ENCODE data around the gene FAM83D. TPM values are rescaled to one million over a fixed set of nuclear protein-coding genes. Genes with fewer than 3 reads are reported as not detected.

Gene FAM83D
- total and polyA plus RNA-seq, 2 experiments from 2014 or later: 33.3 to 91.3 TPM

GRCh38 chr20:38951611-38952010 is 25.4 kb downstream of the FAM83D start:
- H3F3A ChIP-seq (replicated peaks; ENCODE audit: low read depth): peaks cover 10% of the 10 kb centered on the region; the same call in 1 of the 2 replicates
- H3K4me2 ChIP-seq: no peak overlapping the region
- peaks cover 47% of the 10 kb centered on the region for H3K36me3 ChIP-seq (ENCODE audit: insufficient read depth)
- Mint-ChIP-seq H3K4me1 (no peaks in the 10 kb centered on the region), H3K9me3 (no peaks in the 10 kb centered on the region), H3K27ac (no peak overlapping the region), H3K36me3 (ENCODE audit: low read depth) (peaks cover 80% of the 10 kb centered on the region), H3K4me3 (no peak overlapping the region), H3K27me3 (ENCODE audit: insufficient read depth, low read depth, poor library complexity) (peaks cover 5% of the 10 kb centered on the region)
- H2AFZ ChIP-seq: no peak overlapping the region
- peaks cover 14% of the 10 kb centered on the region; the same call in 1 of the 2 replicates for H3K79me2 ChIP-seq (replicated peaks; ENCODE audit: insufficient read depth)
- no peak overlapping the region for H3K27ac ChIP-seq (ENCODE audit: low read depth)
- DNase-seq (ENCODE audit: low spot score) (no peak), ATAC-seq (no peak)
- TF ChIP-seq NANOG (IDR thresholded peaks at IDR 0.05; ENCODE audit: borderline replicate concordance): no peak
- TF ChIP-seq ETS1 (IDR thresholded peaks at IDR 0.05): no peak
- TF ChIP-seq, protein P1, sequence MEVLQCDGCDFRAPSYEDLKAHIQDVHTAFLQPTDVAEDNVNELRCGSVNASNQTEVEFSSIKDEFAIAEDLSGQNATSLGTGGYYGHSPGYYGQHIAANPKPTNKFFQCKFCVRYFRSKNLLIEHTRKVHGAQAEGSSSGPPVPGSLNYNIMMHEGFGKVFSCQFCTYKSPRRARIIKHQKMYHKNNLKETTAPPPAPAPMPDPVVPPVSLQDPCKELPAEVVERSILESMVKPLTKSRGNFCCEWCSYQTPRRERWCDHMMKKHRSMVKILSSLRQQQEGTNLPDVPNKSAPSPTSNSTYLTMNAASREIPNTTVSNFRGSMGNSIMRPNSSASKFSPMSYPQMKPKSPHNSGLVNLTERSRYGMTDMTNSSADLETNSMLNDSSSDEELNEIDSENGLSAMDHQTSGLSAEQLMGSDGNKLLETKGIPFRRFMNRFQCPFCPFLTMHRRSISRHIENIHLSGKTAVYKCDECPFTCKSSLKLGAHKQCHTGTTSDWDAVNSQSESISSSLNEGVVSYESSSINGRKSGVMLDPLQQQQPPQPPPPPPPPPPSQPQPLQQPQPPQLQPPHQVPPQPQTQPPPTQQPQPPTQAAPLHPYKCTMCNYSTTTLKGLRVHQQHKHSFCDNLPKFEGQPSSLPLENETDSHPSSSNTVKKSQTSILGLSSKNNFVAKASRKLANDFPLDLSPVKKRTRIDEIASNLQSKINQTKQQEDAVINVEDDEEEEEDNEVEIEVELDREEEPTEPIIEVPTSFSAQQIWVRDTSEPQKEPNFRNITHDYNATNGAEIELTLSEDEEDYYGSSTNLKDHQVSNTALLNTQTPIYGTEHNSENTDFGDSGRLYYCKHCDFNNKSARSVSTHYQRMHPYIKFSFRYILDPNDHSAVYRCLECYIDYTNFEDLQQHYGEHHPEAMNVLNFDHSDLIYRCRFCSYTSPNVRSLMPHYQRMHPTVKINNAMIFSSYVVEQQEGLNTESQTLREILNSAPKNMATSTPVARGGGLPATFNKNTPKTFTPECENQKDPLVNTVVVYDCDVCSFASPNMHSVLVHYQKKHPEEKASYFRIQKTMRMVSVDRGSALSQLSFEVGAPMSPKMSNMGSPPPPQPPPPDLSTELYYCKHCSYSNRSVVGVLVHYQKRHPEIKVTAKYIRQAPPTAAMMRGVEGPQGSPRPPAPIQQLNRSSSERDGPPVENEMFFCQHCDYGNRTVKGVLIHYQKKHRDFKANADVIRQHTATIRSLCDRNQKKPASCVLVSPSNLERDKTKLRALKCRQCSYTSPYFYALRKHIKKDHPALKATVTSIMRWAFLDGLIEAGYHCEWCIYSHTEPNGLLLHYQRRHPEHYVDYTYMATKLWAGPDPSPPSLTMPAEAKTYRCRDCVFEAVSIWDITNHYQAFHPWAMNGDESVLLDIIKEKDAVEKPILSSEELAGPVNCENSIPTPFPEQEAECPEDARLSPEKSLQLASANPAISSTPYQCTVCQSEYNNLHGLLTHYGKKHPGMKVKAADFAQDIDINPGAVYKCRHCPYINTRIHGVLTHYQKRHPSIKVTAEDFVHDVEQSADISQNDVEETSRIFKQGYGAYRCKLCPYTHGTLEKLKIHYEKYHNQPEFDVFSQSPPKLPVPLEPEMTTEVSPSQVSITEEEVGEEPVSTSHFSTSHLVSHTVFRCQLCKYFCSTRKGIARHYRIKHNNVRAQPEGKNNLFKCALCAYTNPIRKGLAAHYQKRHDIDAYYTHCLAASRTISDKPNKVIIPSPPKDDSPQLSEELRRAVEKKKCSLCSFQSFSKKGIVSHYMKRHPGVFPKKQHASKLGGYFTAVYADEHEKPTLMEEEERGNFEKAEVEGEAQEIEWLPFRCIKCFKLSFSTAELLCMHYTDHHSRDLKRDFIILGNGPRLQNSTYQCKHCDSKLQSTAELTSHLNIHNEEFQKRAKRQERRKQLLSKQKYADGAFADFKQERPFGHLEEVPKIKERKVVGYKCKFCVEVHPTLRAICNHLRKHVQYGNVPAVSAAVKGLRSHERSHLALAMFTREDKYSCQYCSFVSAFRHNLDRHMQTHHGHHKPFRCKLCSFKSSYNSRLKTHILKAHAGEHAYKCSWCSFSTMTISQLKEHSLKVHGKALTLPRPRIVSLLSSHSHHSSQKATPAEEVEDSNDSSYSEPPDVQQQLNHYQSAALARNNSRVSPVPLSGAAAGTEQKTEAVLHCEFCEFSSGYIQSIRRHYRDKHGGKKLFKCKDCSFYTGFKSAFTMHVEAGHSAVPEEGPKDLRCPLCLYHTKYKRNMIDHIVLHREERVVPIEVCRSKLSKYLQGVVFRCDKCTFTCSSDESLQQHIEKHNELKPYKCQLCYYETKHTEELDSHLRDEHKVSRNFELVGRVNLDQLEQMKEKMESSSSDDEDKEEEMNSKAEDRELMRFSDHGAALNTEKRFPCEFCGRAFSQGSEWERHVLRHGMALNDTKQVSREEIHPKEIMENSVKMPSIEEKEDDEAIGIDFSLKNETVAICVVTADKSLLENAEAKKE (CRISPR knock-in tag; IDR thresholded peaks at IDR 0.05): no peak
- no peak for TF ChIP-seq STAT1 (IDR thresholded peaks at IDR 0.05; ENCODE audit: unreplicated experiment)
- TF ChIP-seq JUNB (IDR thresholded peaks at IDR 0.05; ENCODE audit: unreplicated experiment): no peak
- no peak for TF ChIP-seq ZNF114 (CRISPR knock-in tag; IDR thresholded peaks at IDR 0.05)
- TF ChIP-seq, protein P2, sequence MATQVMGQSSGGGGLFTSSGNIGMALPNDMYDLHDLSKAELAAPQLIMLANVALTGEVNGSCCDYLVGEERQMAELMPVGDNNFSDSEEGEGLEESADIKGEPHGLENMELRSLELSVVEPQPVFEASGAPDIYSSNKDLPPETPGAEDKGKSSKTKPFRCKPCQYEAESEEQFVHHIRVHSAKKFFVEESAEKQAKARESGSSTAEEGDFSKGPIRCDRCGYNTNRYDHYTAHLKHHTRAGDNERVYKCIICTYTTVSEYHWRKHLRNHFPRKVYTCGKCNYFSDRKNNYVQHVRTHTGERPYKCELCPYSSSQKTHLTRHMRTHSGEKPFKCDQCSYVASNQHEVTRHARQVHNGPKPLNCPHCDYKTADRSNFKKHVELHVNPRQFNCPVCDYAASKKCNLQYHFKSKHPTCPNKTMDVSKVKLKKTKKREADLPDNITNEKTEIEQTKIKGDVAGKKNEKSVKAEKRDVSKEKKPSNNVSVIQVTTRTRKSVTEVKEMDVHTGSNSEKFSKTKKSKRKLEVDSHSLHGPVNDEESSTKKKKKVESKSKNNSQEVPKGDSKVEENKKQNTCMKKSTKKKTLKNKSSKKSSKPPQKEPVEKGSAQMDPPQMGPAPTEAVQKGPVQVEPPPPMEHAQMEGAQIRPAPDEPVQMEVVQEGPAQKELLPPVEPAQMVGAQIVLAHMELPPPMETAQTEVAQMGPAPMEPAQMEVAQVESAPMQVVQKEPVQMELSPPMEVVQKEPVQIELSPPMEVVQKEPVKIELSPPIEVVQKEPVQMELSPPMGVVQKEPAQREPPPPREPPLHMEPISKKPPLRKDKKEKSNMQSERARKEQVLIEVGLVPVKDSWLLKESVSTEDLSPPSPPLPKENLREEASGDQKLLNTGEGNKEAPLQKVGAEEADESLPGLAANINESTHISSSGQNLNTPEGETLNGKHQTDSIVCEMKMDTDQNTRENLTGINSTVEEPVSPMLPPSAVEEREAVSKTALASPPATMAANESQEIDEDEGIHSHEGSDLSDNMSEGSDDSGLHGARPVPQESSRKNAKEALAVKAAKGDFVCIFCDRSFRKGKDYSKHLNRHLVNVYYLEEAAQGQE (IDR thresholded peaks at IDR 0.05; ENCODE audit: unreplicated experiment): no peak
- H3K4me3 ChIP-seq: no peak overlapping the region
- H4K20me1 ChIP-seq (replicated peaks; ENCODE audit: insufficient read depth): peaks cover 18% of the 10 kb centered on the region; the same call in 1 of the 2 replicates
- H3K4me1 ChIP-seq (ENCODE audit: insufficient read depth): no peaks in the 10 kb centered on the region
- no peaks in the 10 kb centered on the region for H3K9me2 ChIP-seq (ENCODE audit: insufficient read depth)
- H3K27me3 ChIP-seq (ENCODE audit: insufficient read depth): no peaks in the 10 kb centered on the region

Measured in GM23338 (cell line).